ENCODE data around the gene LRP11.

GRCh38 chr6:149781715-149782114, 82.4 kb downstream of the LRP11 start:
- TF ChIP-seq USF1 (IDR thresholded peaks at IDR 0.05) (no peak), CREB1 (IDR thresholded peaks at IDR 0.05; ENCODE audit: low read depth) (no peak), EGR1 (IDR thresholded peaks at IDR 0.05) (no peak), EP300 (IDR thresholded peaks at IDR 0.05; ENCODE audit: borderline replicate concordance) (no peak), ZBTB7A (IDR thresholded peaks at IDR 0.05; ENCODE audit: low read depth) (no peak), TCF12 (IDR thresholded peaks at IDR 0.05; ENCODE audit: low read depth) (no peak), REST (IDR thresholded peaks at IDR 0.05; ENCODE audit: low read depth) (no peak), RAD21 (IDR thresholded peaks at IDR 0.05; ENCODE audit: low read depth) (no peak), MAX (IDR thresholded peaks at IDR 0.05) (no peak), NFIC (IDR thresholded peaks at IDR 0.05) (no peak)

Measured in Ishikawa (cell line).